Coronary artery (tissue), 2 donors: ENCODE data around the gene SH2D6.

Source experiments
- DNase-seq: peaks from one replicate; pipeline ENCODE4 v3.0.0-alpha.2; 2017; ENCODE audit warnings: low spot score
- H3K27ac ChIP-seq, 2 donors: fragments of 200-600 bp; sonication (generic); one replicate each; pipeline ENCODE4 v1.5.1; 2016 to 2019
- H3K4me3 ChIP-seq: fragments of 200-600 bp; sonication (generic); 2 replicates; pipeline ENCODE4 v1.5.1; 2016; ENCODE audit warnings: mild to moderate bottlenecking, moderate library complexity
- TF ChIP-seq, protein P1 (sequence below): fragments of 200-600 bp; sonication (generic); IDR thresholded peaks from one replicate; pipeline ENCODE4 v1.5.1; 2019; ENCODE audit warnings: antibody characterized with exemption

The SH2D6 gene

DNA sequence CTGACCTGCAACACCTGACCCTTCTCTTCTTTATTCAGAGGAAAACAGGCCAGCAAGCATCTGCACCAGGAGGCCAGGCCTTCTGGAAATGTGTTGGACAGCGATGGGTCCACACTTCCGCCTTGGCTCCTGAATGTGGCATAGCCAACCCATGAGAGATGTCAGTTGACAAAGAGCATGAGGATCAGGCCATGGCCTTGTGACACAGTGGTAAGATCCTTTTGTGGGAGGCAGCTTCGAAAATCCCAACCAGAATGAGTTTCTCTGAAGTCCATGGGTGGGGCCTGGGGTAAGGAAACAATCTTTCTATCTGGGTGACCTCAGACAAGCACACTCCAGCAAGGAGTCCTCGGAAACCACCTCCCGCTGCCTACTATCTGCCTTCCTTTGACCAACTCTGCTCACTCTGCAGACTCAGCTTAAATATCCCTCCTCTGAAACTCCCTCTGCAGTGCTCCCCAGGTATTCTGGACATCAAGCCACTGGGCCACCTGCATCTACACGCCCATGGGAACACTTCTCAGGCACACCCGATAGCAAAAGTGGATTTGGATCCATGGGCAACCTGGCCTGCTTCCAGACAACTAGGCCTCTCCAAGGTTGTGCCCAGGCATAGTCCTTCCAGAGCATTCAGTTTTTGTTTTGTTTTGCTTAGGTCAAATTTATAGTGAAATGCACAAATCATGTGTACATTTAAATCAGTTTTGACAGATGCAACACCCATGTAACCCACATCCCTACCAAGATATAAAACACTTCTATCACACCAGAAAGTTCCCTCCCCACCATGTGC is 3.6 kb upstream of the SH2D6 start:
- Histone ChIP-seq H3K4me3 (no peak overlapping the region), H3K27ac (no peak overlapping the region)
- TF ChIP-seq, protein P1, sequence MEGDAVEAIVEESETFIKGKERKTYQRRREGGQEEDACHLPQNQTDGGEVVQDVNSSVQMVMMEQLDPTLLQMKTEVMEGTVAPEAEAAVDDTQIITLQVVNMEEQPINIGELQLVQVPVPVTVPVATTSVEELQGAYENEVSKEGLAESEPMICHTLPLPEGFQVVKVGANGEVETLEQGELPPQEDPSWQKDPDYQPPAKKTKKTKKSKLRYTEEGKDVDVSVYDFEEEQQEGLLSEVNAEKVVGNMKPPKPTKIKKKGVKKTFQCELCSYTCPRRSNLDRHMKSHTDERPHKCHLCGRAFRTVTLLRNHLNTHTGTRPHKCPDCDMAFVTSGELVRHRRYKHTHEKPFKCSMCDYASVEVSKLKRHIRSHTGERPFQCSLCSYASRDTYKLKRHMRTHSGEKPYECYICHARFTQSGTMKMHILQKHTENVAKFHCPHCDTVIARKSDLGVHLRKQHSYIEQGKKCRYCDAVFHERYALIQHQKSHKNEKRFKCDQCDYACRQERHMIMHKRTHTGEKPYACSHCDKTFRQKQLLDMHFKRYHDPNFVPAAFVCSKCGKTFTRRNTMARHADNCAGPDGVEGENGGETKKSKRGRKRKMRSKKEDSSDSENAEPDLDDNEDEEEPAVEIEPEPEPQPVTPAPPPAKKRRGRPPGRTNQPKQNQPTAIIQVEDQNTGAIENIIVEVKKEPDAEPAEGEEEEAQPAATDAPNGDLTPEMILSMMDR, result no peak
- no peak for DNase-seq

DNA sequence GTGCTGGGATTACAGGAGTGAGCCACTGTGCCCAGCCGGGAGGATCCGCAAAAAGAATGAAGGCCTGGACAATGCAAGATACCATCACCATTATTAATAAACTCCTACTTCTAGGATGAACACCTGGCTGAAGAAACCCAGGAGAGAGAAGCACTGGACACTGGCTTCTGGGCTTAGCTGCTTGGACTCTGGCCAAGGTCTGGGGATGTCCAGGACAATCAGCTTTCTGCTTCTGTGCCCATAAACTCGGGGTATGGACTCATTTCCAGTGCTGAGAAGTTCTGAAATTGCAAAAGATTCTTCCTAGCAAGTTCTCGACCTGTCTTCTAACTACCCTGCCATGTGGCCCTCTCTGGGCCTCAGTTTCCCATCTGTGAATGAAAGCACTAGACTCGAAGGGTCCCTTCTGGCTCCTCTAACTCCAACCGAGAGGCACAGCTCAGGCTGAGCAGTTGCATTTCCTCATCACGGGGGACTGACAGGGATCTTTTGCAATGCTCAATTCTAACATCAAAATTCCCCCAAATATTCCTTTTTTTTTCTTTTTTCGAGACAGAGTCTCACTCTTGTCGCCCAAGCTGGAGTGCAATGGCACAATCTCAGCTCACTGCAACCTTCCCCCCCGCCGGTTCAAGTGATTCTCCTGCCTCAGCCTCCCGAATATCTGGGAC is 2.4 kb upstream of the SH2D6 start:
- no peak overlapping the region for H3K4me3 ChIP-seq
- DNase-seq, result no peak
- TF ChIP-seq, protein P1, result no peak
- no peak overlapping the region for H3K27ac ChIP-seq

DNA sequence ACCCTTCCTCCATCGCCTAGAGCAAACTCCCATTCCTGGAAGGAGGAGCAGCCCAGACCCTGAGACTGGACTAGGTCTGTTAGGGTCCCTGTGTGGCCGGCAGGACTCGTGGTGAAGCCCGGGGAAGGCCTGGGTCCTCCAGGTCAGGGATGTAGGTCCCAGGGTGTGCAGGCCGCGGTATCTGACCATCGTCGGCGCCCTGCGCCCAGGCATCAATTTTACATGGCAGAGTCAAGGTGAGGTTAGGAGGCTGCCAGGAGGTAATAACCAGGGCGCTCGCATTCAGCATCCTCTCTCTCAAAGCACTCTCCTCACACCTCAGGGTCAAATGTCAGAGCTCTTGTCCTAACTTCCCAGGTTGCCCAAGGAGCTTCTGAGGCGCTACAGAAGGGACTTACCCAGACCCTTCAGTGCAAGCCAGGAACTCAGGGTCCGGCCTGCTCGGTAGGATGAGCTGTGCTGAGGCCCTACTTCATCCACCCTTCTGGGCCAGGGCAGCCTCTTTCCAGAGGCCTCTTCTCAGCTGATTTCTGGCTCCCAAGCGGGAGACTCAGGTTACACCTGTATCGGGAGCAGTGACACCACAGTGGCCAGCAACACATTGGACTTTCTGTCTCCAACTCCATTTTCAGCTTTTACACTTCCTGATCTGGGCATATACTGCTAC is 628 bp downstream of the SH2D6 start:
- peak overlapping the region; percentile 96 to 97 for H3K27ac ChIP-seq
- no peak for DNase-seq
- TF ChIP-seq, protein P1, result no peak

DNA sequence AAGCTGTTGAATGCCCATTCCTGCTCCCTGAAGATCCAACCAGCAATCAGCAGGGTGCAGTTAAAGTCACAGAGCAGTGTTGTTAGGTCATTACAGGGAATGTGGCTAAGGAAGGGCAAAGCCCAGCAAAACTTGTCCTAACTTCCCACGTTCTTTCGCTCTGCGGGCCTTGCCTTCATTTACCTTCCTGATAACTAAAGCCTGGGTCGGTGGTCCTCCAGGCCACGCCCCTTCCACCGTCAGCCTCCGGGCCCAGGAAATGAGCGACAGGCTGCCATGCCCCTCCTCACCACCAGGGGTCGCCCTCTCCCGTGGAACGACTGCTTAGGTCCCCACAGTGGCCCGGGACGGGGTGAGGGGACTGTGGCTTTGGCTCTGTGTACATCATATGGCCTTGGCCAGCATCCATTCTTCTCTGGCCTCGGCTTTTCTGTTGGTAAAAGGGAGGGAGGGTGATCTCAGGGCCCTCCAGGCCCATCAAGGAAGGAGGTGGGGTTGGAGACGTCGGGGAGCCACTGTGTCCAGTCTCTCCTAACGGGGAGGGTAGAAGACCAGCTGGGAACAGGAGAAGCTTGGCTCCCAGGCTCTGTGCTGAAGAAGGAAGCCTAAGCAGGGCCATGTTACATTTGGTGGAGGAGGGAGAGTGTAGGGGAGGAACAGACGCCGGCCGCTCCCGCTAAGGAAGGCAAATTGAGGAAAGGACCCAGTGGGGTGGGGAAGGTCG is 2.2 kb downstream of the SH2D6 start:
- TF ChIP-seq, protein P1, result peak; percentile 96
- Histone ChIP-seq H3K4me3 (peak overlapping the region; percentile 63), H3K27ac (peak overlapping the region; percentile 57 to 97)
- DNase-seq, result peak; percentile 90

More for the DNA sequence above, 628 bp downstream of the SH2D6 start:
- peak overlapping the region; percentile 83 for H3K4me3 ChIP-seq

DNA sequence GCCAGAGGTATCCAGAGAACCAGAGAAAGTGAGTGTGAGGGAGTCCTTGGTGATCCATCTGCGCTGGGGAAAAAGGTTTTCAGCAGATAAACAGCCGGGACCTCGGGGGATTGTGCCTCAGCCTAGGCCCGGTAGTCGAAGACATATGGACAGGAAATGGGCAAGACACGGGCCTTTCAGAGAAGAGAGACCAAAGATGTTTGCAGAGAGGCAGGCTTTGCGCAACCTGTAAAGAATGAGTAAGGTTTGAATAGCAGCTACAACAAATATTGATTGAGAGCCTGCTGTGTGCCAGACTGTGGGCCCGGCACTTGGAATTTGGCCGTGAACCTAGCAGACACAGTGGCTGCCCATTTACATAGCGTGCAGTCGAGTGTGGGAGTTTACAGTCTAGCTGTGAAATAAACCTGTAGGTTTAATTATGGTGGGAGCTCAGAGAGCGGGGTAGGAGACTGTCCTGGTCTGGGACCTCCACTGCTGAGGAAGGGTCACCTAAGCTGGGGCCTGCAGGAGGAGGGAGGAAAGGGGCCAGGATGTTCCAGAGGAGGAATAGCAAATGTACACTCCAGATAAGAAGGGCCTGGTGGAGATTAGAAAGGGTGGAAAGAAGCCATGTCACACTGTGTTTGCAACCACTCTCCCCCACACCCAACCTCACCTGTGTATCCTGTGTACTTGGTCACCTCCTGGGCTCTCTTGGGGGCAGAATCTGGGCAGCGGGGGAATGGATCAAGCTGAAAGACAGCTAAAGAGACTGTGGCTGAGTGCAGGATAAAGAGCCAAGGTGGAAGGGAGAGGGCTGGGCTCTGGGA is 3.0 kb downstream of the SH2D6 start:
- H3K4me3 ChIP-seq, result no peak overlapping the region
- H3K27ac ChIP-seq, result peak overlapping the region; percentile 57 to 97
- DNase-seq, result no peak
- TF ChIP-seq, protein P1, result no peak

DNA sequence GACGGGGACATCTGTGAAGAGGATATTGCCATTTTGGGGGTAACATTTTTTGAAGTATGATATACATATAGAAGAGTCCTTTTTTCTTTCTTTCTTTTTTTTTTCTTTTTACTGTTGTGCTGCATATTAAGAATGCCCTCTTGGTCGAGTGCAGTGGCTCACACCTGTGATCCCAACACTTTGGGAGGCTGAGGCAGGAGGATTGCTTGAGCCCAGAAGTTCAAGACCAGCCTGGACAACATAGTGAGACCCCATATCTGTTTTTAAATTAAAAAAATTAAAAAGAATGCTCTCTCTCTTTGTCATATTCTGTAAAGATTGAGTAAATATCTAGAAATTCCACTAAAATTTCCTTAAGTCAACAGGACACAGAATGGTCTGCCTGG is 3.6 kb downstream of the SH2D6 start:
- Histone ChIP-seq H3K4me3 (no peak overlapping the region), H3K27ac (no peak overlapping the region)
- TF ChIP-seq, protein P1, result no peak
- no peak for DNase-seq
